Suppressor macrophage (primary cell): Measurements from ENCODE around the gene TRERF1.
"Not testable (repeated sequence)": the region's sequence is repeated elsewhere in the genome, so short reads cannot be mapped to it uniquely, and the experiment has no call there.

Experiments
- DNase-seq, 4 experiments: peaks; one replicate each; pipeline ENCODE4 v3.0.0-alpha.2; 2020 to 2022

The TRERF1 gene

DNA sequence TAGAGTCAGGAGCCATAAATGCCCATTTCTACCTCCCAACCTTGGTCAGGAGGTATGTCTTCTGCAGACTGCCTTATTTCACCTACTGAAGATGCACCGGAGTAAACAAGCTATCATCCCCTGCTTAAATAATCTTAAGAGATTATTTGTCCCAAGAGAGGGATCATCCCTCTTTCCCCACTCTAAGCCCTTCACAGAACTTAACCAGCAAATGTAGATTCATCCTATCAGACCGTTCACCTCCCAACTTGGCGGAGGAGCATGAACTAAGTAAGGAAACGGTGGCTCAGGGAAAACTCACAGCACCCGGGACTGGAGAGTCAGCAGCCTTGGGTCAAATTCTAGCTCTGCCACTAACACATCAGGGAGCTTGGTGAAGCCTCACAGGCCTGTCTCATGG lies 115.3 kb downstream of the TRERF1 start:
- DNase-seq = no peak

DNA sequence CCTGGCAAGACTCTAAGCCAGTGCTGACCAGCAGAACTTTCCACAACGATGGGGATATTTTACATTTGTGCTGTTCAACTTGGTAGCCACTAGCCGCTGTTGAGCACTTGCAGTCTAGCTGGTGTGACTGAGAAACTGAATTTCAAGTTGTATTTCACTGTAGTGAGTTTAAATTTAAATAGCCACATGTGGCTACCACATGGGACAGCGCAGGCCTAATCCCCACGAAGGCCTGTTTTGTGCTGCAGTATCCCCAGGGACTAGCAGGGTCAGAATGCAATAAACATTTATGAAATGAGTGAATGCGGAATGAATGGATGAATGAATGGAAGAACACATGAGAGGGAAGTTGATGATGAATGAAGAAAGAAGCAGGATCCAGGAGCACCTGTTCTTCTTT lies 115.8 kb downstream of the TRERF1 start:
- no peak for DNase-seq

DNA sequence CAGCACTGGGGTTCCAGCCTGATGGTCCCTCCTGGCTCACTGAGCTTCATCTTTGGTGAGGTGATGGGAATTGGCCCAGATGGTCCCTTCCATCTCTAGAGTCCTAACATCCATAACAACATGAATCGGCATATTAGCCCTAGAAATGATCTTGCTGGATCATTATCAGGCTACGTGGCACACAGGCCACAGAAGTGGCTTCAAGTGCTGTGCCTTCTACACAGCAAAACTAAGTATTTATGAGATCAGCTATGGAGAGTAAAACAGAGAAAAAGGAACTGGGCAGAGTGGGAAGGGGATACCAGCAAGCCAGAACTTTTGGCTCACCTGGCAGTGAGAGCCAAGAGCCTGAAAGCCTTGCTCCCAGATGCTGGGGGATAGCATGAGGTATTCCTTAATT lies 116.9 kb downstream of the TRERF1 start:
- DNase-seq = no peak

DNA sequence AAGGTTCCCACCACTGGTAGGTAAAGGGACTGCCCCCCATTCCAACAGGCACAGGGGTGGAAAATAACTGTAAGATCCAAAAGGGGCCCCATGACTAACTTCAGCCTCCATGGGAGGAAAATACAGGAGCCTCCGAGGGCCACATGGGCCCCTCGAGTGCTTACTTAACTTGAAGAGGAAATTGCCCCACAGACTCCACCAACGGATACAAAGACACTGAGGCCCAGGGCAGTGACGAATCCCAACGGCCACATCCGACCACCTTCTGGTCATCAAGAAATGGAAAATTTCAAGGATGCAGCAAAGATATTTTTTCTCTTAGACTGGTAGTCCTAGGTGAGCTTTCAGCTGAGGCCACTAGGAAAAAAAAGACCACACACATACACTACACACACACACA lies 118.1 kb downstream of the TRERF1 start:
- DNase-seq = peak; percentile 56 to 77 (median 73)

DNA sequence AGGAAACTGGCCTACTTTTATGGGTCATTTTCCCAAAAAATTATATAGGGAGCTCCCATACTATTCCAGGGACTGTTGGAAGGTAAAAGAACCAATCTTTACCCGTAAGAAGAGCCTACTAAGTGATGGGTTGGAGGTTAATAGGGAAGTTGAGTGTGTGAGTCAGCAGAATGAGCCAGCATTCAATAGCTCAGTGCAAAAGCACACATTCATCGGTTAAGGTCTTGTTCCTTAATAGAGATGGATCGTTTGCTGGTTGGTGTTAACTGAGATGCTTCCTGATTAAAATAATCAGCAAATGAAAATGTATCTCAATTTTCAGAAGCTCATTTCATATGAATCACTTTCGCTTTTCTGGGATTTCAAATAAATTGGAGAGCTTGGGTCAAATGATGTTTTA lies 118.8 kb downstream of the TRERF1 start:
- DNase-seq = peak; percentile 27 to 69 (median 52)

DNA sequence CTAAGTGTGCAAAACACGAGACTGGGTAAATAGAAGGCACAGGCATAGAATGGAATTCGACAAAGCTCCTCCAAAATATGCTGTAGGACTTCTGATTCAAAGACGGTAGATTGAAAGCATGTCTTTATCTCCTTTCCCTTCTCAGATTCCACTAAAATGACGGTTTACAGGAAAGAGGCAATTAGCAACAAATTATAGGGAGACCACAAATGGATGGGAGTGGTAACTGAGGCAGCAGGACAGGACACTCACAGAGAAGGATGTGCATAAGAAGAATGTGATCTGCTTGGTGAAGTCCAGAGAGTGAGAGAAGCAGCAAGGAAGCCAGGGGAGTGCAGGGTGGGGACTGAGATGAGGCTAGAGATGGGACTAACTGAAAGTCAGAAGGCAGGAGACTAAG lies 120.7 kb downstream of the TRERF1 start:
- DNase-seq = no peak

DNA sequence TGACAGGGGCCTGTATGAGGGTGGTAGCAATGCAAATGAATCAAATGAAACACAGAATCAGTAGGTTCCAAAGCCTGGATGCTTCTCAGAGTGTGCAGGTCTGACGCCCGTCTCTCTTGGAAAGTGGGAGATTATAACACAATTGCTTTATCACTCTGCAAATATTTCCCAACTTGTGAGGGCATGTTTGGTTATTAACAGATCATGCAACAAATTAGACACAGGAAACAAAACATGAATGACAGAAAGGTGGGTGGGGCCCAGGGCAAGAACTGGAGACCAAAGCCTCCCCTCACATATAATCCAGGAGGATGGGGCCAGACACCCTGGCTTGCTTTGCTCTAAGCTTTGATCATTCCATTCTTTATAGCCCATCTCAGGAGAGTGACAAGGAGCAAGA lies 125.5 kb downstream of the TRERF1 start:
- no peak for DNase-seq

DNA sequence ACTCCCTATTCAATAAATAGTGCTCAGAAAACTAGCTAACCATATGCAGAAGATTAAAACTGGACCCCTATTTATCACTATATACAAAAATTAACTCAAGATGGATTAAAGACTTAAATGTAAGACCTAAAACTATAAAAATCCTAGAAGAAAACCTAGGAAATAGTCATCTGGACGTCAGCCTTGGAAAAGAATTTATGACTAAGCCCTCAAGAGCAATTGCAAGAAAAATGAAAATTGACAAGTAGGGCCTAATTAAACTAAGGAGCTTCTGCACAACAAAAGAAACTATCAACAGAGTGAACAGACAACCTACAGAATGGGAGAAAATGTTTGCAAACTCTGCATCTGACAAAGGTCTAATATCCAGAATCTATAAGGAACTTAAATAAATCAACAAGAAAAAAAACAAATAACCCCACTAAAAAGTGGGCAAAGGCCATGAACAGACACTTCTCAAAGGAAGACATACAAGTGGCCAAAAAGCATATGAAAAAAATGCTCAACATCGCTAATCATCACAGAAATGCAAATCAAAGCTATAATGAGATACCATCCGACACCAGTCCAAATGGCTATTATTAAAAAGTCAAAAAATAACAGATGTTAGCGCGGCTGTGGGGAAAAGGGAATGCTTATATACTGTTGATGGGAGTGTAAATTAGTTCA lies 126.9 kb downstream of the TRERF1 start:
- not testable (repeated sequence) for DNase-seq

DNA sequence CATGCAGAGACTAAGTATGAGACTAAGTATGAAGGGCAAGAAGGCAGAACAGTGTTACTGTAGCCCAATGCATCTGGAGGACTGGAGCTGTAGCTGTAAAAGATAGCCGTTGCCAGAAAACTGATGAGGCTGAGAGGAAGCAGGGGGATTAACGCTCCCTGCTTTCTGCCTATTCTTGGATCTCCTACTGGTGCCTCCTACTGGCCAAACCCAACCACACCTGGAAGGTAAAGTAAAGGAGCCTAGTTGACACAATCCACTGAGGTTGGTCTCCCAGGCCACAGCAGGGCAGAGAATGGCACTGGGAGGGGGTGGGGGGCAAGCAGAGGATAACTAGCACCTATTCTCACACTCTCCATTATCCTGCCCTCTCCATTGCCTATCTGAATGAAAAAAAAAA lies 129.1 kb downstream of the TRERF1 start:
- DNase-seq = no peak

DNA sequence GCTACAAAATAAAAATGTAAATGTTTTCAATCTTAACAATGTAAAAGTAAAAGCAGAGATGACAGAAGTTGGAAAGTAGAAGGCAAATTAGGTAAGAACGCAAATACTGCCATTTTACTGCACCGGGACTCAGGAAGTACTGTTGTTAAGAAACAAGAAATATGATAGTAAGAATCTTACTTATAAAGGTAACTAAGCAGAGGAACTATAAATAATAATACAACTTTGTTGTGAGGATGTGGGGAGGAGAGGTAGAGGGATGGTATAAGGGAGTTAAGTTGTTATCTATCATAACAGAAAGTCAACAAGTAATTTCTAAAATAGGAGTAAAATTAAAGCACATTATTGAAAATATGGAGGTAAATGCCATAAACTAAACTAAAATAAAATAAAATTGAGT lies 129.8 kb downstream of the TRERF1 start:
- DNase-seq = no peak

DNA sequence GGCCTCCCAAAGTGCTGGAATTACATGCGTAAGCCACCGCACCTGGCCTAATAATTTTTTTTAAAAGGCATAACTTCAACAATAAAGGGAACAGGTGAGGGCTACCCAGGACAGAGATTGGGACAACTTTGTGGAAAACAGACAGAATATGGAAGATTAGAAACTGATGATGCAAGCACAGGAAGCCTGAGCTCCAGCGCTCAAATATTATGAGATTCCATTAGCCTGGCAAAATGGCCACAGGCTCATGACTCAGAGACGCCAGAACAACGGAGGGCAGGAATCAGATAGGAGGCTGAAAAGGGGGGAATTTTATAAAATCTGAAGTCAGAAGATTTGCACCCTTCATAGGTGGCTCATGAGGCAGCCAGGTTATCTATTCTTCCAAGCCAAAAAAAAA lies 131.0 kb downstream of the TRERF1 start:
- DNase-seq = no peak

DNA sequence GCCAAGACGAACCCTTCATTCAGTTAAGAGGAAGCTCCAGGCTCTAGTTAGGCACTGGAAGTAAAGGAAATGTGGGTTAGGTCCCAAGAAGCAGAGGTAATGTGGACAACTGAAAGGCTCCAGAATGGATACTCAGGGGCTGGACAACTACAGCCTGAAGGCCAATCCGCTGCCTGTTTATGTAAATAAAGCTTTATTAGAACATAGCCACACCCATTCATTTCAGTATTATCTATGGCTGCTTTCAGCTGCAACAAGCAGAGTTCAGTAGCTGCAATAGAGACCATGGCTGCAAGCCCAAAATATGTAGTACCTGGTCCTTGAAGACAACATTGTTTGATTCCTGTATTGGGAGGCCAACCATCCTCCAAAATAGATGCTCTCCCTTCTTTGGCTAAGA lies 133.2 kb downstream of the TRERF1 start:
- peak in 1 of 4 experiments; percentile 23 for DNase-seq

DNA sequence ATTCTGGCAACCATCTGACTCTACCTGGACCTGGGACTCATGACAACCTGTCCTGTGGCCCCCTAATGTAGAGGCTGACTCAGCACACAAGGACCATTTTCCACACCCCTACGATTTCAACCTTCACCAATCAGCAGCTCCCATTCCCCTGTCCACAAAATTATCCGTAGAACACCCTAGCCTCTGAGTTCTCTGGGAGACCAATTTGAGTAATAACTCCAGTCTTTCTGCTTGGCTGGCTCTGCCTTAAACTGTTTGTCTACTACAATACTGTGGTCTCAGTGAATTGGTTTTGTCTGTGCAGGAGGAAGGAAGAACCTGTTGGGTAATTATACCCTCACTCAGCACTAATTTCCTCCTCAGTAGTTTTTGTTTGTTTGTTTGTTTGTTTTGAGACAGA lies 134.7 kb downstream of the TRERF1 start:
- DNase-seq = peak; percentile 19 to 65 (median 46)

DNA sequence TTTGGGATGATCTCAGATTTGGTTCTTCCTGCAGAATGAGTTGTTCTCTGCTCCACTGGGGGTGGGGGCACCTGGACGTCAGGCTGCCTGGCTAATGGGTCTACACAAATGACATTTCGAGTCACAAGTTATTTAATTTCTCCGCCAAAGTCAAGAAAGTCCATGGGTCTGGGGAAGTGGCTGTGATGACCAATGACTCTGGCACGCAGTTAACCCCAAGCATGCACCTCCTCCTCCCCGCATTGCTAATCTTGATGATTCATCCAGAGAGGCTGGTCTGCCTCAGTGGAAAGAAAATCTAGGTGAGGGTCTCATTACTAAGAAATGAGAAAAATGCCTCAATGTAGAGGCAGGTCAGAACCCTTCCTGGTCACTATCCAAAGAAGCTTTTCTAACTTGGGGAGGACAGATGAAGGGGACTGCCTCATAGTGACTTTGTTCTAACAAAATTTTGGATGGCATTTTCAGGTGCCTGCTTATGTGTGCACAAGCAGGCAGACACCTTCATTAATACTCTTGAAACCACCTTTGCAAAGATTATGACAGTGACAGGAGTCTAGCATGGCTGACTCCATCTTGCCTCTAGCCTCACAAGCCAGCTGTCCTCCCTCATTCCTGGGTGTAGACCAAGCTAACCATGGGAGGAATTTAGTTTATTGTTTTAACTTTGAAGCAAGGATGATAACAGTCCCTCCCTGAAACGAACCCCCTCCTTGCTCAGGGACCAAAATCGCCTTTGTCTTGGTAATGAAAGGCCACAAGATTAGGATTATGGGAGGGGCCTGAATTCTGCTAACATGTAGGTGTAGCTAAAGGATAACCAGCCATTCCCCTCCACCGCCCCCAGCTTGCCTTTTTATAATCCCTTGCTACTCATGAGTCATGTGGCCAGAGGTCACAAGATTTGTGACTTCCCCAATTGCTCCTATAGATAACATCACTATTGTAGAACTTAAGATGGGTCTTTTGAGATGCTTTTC lies 135.4 kb downstream of the TRERF1 start:
- peak; percentile 83 to 92 (median 90) for DNase-seq

DNA sequence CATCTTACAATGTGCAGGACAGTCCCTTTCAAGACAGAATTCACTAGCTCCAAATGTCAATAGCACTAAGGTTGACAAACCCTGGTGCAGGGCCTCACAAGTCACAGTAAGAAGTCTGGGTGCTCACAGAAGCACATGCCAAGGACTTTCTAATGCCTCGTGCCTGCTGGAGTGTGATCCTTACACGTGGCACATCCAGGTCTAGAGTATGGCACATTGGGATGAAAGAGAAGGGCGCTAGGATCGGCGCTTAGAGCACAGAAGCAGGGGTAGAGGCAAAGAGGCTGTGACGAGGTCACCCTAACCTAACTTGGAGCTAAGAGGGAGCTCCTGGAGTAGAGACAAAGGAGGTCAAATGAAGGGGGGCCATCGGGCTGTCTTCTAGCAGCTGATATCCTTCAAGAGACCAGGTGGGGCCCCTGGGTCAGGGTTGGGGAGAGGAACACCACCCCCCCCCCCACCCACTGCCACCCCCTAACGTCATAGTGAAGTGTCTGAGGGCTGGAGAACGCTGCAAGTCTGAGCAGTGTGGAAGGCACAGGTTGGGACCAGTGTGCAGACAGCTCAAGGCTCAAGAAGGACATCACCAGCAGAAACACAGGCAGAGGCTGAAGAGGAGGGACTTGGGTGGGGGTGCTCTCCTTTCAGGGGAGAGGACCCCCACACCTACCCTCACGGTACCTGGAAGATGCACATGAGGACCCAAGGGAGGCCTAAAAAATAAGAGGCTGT lies 136.3 kb downstream of the TRERF1 start:
- DNase-seq = no peak

DNA sequence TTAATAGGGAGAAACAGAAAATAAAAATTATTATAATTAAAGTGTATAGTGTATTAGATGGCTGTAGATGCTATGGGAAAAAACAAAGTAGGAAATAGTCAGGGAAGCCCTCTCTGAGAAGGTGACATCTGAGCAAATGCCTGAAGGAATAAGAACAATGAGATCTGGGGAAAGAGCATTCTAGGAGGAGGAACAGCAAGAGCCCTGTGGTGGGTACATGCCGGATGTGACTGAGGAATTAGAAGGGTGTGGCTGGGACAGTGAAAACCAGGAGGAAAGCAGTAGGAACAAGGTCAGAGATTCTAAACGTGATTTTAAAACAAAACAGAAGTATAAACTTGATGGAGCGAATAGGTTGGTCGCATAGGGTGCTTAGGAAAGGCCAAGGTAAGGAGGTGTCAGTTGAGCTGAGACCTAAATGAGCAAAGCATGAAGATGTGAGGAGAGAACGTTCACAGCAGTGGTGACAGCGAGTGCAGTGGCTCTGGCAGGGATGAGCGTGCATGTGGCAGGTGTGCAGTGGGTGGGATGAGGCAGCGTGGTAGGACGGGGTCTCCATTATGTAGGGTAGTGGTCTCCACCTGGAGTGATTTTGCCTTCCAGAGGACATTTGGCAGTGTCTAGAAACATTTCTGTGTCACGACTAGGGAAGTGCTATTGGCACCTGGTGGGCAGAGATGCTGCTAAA lies 137.0 kb downstream of the TRERF1 start:
- DNase-seq = peak in 2 of 4 experiments; percentile 27 to 40

DNA sequence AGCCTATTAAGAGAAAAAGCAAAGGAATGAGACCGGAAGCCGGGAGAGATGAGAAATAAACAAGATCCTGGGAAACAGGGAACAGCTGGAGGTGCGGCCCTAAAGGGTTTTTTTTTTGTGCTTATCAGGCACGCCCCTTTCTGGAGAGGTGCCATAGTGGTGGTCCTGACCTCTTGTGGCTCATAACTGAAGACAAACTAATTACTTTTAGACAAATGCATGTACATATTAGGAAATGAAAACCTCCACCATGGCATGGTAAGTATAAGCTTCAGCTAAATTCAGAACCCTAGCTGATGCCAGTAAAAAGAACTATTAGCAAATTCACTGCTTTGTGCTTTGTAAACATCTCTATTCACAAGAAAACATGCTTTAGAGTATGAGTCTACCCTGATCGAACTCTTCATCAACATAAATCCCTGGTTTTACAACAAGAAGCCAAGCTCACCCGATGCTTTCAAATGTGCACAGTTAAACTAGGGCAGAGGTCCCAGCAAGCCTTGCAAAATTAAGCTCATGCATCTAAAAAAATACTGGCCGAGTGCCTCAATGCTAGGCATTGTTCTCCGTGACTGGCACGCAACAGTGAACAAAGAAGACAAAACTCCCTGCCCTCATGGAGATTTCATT lies 137.7 kb downstream of the TRERF1 start:
- no peak for DNase-seq

DNA sequence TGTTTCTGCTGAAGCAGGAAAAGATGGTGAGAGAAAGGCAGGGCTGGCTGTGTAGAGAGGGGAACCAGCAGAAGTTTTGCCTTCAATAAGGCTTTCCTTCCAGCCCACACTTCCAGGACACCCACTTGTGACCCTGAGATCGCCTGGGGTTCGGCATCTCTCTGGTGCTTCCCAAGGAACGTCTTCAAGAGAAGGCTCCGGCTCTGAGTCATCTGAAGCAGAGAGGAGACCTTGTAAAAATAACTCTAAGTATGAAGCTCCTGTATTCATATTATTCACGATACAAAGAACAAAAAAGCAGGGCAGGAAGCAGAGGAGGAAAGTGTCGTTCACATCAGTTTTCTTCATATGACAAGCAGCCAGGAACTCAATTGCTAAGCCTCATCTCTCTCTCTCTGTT lies 138.7 kb downstream of the TRERF1 start:
- DNase-seq = peak; percentile 67 to 88 (median 86)

DNA sequence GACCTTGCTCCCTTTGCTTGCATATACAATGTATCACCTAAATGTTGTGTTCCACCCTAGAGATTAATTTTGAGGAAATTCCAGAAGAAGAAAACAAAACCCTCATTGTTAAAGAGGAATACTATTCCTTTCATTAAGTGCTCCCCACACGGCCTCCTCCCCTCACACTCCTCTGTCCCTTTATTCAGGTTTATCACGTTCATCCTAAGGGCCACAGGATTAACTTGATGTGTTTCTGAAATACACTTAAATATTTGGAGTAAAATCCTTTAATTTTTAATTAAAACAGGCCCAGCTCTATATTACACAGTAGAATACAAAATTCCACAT lies 144.6 kb downstream of the TRERF1 start:
- DNase-seq = no peak

DNA sequence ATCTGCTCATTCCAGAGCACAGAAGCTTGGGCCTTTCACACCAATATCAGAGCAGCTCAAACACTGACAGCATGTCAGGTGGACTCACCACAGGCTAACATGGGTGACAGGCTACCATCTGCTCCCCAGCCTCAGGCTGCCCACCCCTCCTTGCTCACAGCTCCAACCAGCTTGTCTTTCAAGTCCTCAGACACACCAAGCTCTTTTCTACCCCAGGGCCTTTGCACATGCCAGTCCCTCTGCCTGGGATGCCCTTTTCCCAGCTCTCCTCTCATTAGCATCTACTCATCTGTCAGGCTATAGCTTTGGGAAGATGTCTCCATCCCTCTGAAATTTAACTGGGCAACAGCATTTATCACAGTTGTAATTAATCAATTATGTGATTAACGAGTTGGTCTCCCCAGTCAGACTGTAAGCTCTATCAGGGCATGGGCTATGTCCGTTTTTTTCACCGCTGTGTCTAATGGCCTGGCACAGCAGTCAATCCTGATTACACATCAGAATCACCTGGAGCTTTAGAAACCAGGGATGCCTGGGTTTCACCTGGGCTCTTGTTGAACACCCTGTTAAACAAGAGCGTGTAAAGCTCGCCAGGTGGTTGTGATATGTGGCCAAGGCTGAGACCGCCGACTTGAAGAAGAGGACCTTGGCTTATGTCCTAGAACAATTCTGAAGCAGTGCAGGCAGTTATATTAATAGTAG lies 145.1 kb downstream of the TRERF1 start:
- DNase-seq = no peak

DNA sequence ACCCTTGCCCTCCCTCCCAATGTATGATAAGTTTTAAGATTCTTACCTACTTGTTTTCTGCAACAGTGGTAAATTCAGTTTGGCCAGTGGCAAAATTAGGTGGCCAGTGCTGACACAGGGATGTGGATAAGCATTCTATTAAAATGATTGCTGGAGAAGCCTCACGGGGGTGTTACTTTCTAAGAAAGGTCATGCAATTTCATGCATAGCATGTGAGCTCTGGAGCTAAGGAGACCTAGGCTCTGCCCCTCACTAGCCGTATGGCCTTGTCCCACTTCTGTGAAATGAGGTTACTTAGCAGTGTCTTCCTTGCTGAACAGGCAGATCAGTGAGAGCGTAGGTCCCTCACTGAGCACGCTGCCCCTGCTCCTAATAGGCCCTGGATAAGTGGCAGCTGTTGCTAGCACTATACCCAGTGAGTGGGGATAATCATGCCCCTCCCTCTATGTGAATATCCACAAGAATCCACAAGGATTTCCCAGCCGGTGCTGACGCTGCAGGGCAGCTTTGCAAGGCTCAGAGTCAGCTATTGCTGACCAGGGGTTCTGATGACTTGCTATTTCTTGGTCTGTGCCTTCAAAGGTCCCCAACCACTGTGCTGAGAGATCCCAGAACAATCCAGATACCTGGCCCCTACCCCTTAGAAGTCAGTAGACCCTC lies 147.5 kb downstream of the TRERF1 start:
- DNase-seq = no peak
